DND-41 (cell line): ENCODE data around the gene PHF13.

Experiments used
- ATAC-seq: fragments of 200-7000 bp; cut with Tn5 transposase; 3 replicates; pipeline ENCODE4 v1.9.1; 2021; ENCODE audit warnings: low read depth; ENCODE audit not compliant: insufficient read depth
- DNase-seq: peaks from one replicate; pipeline ENCODE4 v3.0.0-alpha.2; 2020
- H2AFZ ChIP-seq: 2 replicates; pipeline ENCODE4 v1.6.0; 2012; ENCODE audit warnings: low read depth, low read length
- H3K27ac ChIP-seq: 2 replicates; pipeline ENCODE4 v1.5.1; 2012; ENCODE audit warnings: low read length, inconsistent platforms
- H3K27me3 ChIP-seq: fragments of 200-600 bp; sonication (generic); 2 replicates; pipeline ENCODE4 v1.6.0; 2012; ENCODE audit warnings: low read length, mild to moderate bottlenecking, inconsistent platforms; ENCODE audit not compliant: insufficient read depth, poor library complexity
- H3K36me3 ChIP-seq: 2 replicates; pipeline ENCODE4 v1.5.1; 2012; ENCODE audit warnings: low read length, inconsistent platforms; ENCODE audit not compliant: insufficient read depth
- H3K4me1 ChIP-seq: 2 replicates; pipeline ENCODE4 v1.5.1; 2012; ENCODE audit warnings: mild to moderate bottlenecking, low read length; ENCODE audit not compliant: insufficient read depth
- H3K4me2 ChIP-seq: 2 replicates; pipeline ENCODE4 v1.6.0; 2012; ENCODE audit warnings: mild to moderate bottlenecking, moderate library complexity, low read length, inconsistent platforms; ENCODE audit not compliant: insufficient read depth
- H3K4me3 ChIP-seq, 2 experiments: fragments of 200-600 bp in 1 of 2; shearing (Covaris generic) in 1 of 2; 2 replicates each; pipeline ENCODE4 v1.5.1; 2012 to 2016; ENCODE audit warnings: inconsistent platforms in 2 of 2, low read length in 2 of 2, mild to moderate bottlenecking in 2 of 2, low read depth in 1 of 2, moderate library complexity in 1 of 2
- H3K79me2 ChIP-seq: 2 replicates; pipeline ENCODE4 v1.6.0; 2012; ENCODE audit warnings: low read length, inconsistent platforms; ENCODE audit not compliant: insufficient read depth
- H3K9ac ChIP-seq: 2 replicates; pipeline ENCODE4 v1.6.0; 2012; ENCODE audit warnings: low read depth, mild to moderate bottlenecking, inconsistent platforms, low read length, moderate library complexity
- H3K9me3 ChIP-seq: 2 replicates; pipeline ENCODE4 v1.5.1; 2012; ENCODE audit warnings: low read length, moderate library complexity, mild to moderate bottlenecking, inconsistent platforms; ENCODE audit not compliant: insufficient read depth, severe bottlenecking
- H4K20me1 ChIP-seq: 2 replicates; pipeline ENCODE4 v1.6.0; 2012; ENCODE audit warnings: low read length; ENCODE audit not compliant: insufficient read depth
- EZH2 ChIP-seq: IDR thresholded peaks from 3 replicates; pipeline ENCODE4 v1.6.1; 2012; ENCODE audit warnings: borderline replicate concordance, low read depth, mild to moderate bottlenecking, moderate library complexity, low read length, inconsistent platforms; ENCODE audit not compliant: severe bottlenecking
- TF ChIP-seq, protein P1 (sequence below): IDR thresholded peaks from 2 replicates; pipeline ENCODE4 v1.5.1; 2012; ENCODE audit warnings: borderline replicate concordance, low read length, moderate library complexity, mild to moderate bottlenecking; ENCODE audit not compliant: poor library complexity, severe bottlenecking; ENCODE audit errors: extremely low read depth

Gene PHF13

DNA sequence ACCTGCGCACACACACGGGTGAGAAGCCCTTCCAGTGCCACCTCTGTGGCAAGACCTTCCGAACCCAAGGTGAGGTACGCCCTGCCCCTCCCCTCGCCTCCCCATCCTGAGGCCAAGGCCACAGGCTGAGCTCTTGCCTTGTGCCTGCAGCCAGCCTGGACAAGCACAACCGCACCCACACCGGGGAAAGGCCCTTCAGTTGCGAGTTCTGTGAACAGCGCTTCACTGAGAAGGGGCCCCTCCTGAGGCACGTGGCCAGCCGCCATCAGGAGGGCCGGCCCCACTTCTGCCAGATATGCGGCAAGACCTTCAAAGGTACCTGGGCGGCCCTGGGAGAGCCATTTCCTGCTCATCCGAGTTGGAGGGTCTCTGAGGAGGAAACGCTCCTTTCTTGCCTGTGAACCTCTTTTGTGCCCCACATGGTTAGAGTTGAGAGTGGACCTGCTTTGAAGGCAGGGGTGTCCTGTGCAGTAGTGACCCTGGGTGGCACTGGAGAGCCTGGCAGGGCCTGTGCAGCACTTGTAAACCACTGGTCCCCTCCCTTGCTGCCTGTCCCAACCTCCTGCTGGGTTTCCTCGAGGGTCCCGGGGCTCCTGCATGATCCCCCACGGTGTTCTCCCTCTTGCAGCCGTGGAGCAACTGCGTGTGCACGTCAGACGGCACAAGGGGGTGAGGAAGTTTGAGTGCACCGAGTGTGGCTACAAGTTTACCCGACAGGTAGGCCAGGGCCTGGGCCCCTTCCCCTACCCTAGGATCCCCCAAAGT is 25.2 kb upstream of the PHF13 start:
- no peak overlapping the region for H3K27ac ChIP-seq

DNA sequence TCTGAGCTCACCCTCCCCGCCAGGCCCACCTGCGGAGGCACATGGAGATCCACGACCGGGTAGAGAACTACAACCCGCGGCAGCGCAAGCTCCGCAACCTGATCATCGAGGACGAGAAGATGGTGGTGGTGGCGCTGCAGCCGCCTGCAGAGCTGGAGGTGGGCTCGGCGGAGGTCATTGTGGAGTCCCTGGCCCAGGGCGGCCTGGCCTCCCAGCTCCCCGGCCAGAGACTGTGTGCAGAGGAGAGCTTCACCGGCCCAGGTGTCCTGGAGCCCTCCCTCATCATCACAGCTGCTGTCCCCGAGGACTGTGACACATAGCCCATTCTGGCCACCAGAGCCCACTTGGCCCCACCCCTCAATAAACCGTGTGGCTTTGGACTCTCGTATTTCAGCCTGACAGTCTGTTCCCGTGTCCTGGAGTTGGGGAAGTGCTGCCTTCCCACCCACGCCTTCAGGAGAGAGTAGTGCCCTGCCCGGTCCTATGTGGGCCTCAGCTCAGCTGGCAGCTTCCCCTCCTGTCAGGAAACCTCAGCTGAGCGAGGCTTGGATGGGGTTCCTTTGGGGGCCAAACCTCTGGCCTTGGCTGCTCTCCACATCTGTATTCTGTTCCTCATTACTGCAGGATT is 24.5 kb upstream of the PHF13 start:
- Histone ChIP-seq H3K9me3 (no peaks in the 10 kb centered on the region), H3K9ac (no peak overlapping the region), H3K27ac (no peak overlapping the region), H4K20me1 (peaks cover 77% of the 10 kb centered on the region), H3K27me3 (no peaks in the 10 kb centered on the region), H3K4me3 (no peak overlapping the region), H3K79me2 (peaks cover 2% of the 10 kb centered on the region; the same call in 1 of the 2 replicates), H3K4me2 (no peak overlapping the region), H2AFZ (no peak overlapping the region), H3K36me3 (peaks cover 74% of the 10 kb centered on the region), H3K4me1 (no peaks in the 10 kb centered on the region)
- TF ChIP-seq, protein P1, sequence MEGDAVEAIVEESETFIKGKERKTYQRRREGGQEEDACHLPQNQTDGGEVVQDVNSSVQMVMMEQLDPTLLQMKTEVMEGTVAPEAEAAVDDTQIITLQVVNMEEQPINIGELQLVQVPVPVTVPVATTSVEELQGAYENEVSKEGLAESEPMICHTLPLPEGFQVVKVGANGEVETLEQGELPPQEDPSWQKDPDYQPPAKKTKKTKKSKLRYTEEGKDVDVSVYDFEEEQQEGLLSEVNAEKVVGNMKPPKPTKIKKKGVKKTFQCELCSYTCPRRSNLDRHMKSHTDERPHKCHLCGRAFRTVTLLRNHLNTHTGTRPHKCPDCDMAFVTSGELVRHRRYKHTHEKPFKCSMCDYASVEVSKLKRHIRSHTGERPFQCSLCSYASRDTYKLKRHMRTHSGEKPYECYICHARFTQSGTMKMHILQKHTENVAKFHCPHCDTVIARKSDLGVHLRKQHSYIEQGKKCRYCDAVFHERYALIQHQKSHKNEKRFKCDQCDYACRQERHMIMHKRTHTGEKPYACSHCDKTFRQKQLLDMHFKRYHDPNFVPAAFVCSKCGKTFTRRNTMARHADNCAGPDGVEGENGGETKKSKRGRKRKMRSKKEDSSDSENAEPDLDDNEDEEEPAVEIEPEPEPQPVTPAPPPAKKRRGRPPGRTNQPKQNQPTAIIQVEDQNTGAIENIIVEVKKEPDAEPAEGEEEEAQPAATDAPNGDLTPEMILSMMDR: no peak
- no peak for TF ChIP-seq EZH2
- DNase-seq: no peak
- no peak for ATAC-seq

More for the DNA sequence above, 25.2 kb upstream of the PHF13 start:
- Histone ChIP-seq H3K4me2 (no peak overlapping the region), H3K9me3 (no peaks in the 10 kb centered on the region), H3K27me3 (no peaks in the 10 kb centered on the region), H3K36me3 (peaks cover 67% of the 10 kb centered on the region), H3K79me2 (no peaks in the 10 kb centered on the region), H4K20me1 (peaks cover 70% of the 10 kb centered on the region), H2AFZ (no peak overlapping the region), H3K4me3 (no peak overlapping the region), H3K9ac (no peak overlapping the region), H3K4me1 (no peaks in the 10 kb centered on the region)
- TF ChIP-seq, protein P1: no peak
- TF ChIP-seq EZH2: no peak
- DNase-seq (no peak), ATAC-seq (no peak)

DNA sequence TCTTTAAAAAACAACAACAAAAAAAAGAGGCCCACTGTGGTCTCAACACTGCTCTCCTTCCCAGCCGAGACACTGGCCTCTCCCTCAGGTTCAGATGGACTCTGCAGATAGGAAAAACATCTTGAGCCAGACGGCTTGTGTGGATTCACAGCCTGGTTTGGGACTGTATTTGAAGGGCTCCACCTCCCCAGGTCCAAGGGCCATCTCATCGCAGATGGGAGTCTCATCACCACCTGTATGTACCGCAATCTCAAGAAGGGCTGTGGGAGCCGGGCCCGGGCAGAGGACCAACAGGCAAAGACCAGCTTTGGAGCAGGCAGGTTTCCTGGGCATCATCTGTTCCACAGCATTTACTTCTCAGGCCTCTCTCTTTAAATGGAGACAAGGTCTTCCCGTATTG is 23.5 kb upstream of the PHF13 start:
- Histone ChIP-seq H3K27ac (no peak overlapping the region), H3K4me2 (no peak overlapping the region), H3K79me2 (peaks cover 4% of the 10 kb centered on the region; the same call in 1 of the 2 replicates), H3K4me3 (no peak overlapping the region), H3K4me1 (no peaks in the 10 kb centered on the region), H3K27me3 (no peaks in the 10 kb centered on the region), H4K20me1 (peaks cover 73% of the 10 kb centered on the region), H2AFZ (no peak overlapping the region), H3K9ac (no peak overlapping the region), H3K9me3 (no peaks in the 10 kb centered on the region), H3K36me3 (peaks cover 83% of the 10 kb centered on the region)
- TF ChIP-seq, protein P1: no peak
- no peak for TF ChIP-seq EZH2
- DNase-seq: no peak
- ATAC-seq: no peak
